Neural cell (in vitro differentiated cells): ENCODE measurements around the gene RALGAPB.

Experiments
- EZH2 ChIP-seq: fragments of 200-600, 300-800 bp; shearing (Covaris generic), sonication (generic); IDR thresholded peaks from 2 replicates; pipeline ENCODE4 v1.6.1; 2014; ENCODE audit warnings: antibody characterized with exemption, low read length, borderline replicate concordance, mild to moderate bottlenecking; ENCODE audit not compliant: insufficient read depth, poor library complexity, severe bottlenecking
- TF ChIP-seq, protein P1 (sequence below): fragments of 450-650 bp; IDR thresholded peaks from 2 replicates; pipeline ENCODE4 v1.5.1; 2014; ENCODE audit warnings: antibody characterized with exemption, mild to moderate bottlenecking, moderate library complexity; ENCODE audit not compliant: poor library complexity, severe bottlenecking

DNA sequence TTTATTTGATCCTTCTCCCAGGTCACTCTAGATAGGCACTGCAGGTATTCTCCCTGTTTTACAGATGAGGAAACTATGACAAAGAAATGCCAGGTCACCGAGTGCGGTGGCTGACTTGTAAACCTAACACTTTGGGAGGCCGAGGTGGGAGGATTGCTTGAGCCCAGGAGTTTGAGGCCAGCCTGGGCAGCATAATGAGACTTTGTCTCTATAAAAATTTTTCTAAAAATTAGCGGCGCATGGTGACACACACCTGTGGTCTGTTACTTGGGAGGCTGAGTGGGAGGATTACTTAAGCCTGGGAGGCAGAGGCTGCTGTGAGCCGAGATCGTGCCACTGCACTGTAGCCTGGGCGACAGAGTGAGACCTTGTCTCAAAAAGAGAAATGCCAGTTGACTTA lies 5.1 kb downstream of the RALGAPB start:
- TF ChIP-seq EZH2: no peak
- TF ChIP-seq, protein P1, sequence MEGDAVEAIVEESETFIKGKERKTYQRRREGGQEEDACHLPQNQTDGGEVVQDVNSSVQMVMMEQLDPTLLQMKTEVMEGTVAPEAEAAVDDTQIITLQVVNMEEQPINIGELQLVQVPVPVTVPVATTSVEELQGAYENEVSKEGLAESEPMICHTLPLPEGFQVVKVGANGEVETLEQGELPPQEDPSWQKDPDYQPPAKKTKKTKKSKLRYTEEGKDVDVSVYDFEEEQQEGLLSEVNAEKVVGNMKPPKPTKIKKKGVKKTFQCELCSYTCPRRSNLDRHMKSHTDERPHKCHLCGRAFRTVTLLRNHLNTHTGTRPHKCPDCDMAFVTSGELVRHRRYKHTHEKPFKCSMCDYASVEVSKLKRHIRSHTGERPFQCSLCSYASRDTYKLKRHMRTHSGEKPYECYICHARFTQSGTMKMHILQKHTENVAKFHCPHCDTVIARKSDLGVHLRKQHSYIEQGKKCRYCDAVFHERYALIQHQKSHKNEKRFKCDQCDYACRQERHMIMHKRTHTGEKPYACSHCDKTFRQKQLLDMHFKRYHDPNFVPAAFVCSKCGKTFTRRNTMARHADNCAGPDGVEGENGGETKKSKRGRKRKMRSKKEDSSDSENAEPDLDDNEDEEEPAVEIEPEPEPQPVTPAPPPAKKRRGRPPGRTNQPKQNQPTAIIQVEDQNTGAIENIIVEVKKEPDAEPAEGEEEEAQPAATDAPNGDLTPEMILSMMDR: no peak
